Caco-2 (cell line): ENCODE results near the gene MAPK8IP3. TPM values are rescaled to one million over a fixed set of nuclear protein-coding genes. Genes with fewer than 3 reads are reported as not detected.
A peak's percentile ranks its signal among the peaks of the same experiment; 100 is the strongest.

ENCODE experiments used
- BruUV-seq: library from RNA; stranded (reverse); fragments of 400-500 nt; replicated peaks from 2 replicates; lab custom pipeline; 2021; lab: Mats Ljungman, UMichigan
- CTCF ChIA-PET: fragments of 300-600 bp; sonication (Branson Sonifier 250); formaldehyde crosslinking; loops from one replicate; lab custom pipeline; 2022; ENCODE audit warnings: antibody characterized with exemption; lab: Charles Lee
- POLR2A ChIA-PET: fragments of 300-600 bp; sonication (Branson Sonifier 250); formaldehyde crosslinking; loops from one replicate; lab custom pipeline; 2022; ENCODE audit warnings: antibody characterized with exemption; lab: Charles Lee
- DNase-seq, 2 experiments: peaks; one replicate each; pipeline versions ENCODE4 v3.0.0 to v3.0.0-alpha.2; 2020 to 2022
- H3K27me3 ChIP-seq: replicated peaks from 2 replicates; pipeline ENCODE4 v1.6.0; 2011; ENCODE audit warnings: low read length; ENCODE audit not compliant: control insufficient read depth, insufficient read depth
- H3K36me3 ChIP-seq: 2 replicates; pipeline ENCODE4 v1.5.1; 2011; ENCODE audit warnings: low read length; ENCODE audit not compliant: control insufficient read depth, insufficient read depth
- H3K4me1 ChIP-seq: fragments of 250-450 bp; sonication (Bioruptor Pico); 2 replicates; pipeline ENCODE4 v1.5.1; 2020; ENCODE audit warnings: mild to moderate bottlenecking
- H3K4me3 ChIP-seq: 2 replicates; pipeline ENCODE4 v1.5.1; 2011; ENCODE audit warnings: low read depth, mild to moderate bottlenecking, control low read depth, low read length
- H3K9me3 ChIP-seq: fragments of 250-450 bp; sonication (Bioruptor Pico); 2 replicates; pipeline ENCODE4 v1.5.1; 2020; ENCODE audit warnings: mild to moderate bottlenecking, moderate library complexity
- H3K27ac Mint-ChIP-seq: one replicate; pipeline ENCODE4 v1.8.0; 2022; ENCODE audit warnings: mixed read lengths; ENCODE audit not compliant: unreplicated experiment
- H3K27me3 Mint-ChIP-seq: one replicate; pipeline ENCODE4 v1.8.0; 2022; ENCODE audit warnings: mixed read lengths; ENCODE audit not compliant: insufficient read depth, unreplicated experiment
- H3K36me3 Mint-ChIP-seq: one replicate; pipeline ENCODE4 v1.8.0; 2022; ENCODE audit warnings: mild to moderate bottlenecking, mixed read lengths; ENCODE audit not compliant: insufficient read depth, unreplicated experiment
- H3K4me1 Mint-ChIP-seq: one replicate; pipeline ENCODE4 v1.8.0; 2022; ENCODE audit warnings: low read depth, mixed read lengths; ENCODE audit not compliant: unreplicated experiment
- H3K4me3 Mint-ChIP-seq: one replicate; pipeline ENCODE4 v1.8.0; 2022; ENCODE audit warnings: mild to moderate bottlenecking, moderate library complexity, mixed read lengths; ENCODE audit not compliant: unreplicated experiment
- H3K9me3 Mint-ChIP-seq: one replicate; pipeline ENCODE4 v1.8.0; 2022; ENCODE audit warnings: mixed read lengths; ENCODE audit not compliant: unreplicated experiment
- intact Hi-C: fragments of 100-400 bp; cut with micrococcal nuclease; formaldehyde crosslinking; loops from one replicate; pipeline ENCODE4 v1.10.0; 2022; ENCODE audit not compliant: unreplicated experiment
- total RNA-seq: library from RNA; stranded (reverse); gene quantifications from 2 replicates; pipeline ENCODE4 v1.2.3, GENCODE V29; 2022
- TF ChIP-seq, protein P1 (sequence below), 2 experiments: fragments of 200-600 bp in 1 of 2; IDR thresholded peaks; 1 replicate in 1 of 2; 2 replicates in 1 of 2; pipeline versions ENCODE4 v1.5.1 to v1.8.0; 2011 to 2022; ENCODE audit warnings: antibody characterized with exemption in 1 of 2, control low read depth in 1 of 2, inconsistent platforms in 1 of 2, low read depth in 1 of 2, low read length in 1 of 2, mild to moderate bottlenecking in 1 of 2, moderate library complexity in 1 of 2; ENCODE audit not compliant: insufficient read depth in 1 of 2, severe bottlenecking in 1 of 2, unreplicated experiment in 1 of 2

Gene MAPK8IP3
- total RNA-seq, 1 experiment from 2014 or later: 60.5 TPM

DNA sequence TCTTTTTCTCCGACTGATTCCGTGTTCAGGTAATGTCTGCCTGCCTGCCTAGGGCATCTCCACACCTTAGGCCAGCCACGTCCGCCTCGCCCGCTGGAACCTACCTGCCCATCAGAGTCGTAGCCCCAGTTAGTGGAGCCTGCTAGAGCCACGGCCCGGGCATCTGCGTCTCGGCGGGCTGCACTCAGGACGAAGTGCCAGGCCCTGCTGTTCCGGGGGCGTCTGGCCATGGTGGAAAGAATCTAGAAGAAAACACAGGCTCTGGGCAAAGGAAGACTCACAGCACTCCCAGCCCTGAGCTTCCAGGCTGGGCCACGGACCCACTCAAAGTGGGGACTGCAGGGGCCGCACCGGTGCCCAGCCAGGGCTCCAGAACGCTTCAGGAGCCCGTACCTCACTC, 75.3 kb downstream of the MAPK8IP3 start:
- Mint-ChIP-seq H3K27me3 (no peaks in the 10 kb centered on the region), H3K4me1 (peaks cover 8% of the 10 kb centered on the region), H3K36me3 (peaks cover 74% of the 10 kb centered on the region), H3K27ac (peak overlapping the region; percentile 81), H3K9me3 (no peaks in the 10 kb centered on the region), H3K4me3 (peak overlapping the region; percentile 86)
- intact Hi-C loops: loop anchor here (5.0 kb wide), 1 partner anchor 41 kb away; no protein-coding TSS in a partner anchor
- POLR2A ChIA-PET: interaction anchor here (1.8 kb wide), 1 partner anchor 183 kb away, joined by 36 read pairs; the partner anchor contains the start of gene RPS2
- TF ChIP-seq, protein P1, sequence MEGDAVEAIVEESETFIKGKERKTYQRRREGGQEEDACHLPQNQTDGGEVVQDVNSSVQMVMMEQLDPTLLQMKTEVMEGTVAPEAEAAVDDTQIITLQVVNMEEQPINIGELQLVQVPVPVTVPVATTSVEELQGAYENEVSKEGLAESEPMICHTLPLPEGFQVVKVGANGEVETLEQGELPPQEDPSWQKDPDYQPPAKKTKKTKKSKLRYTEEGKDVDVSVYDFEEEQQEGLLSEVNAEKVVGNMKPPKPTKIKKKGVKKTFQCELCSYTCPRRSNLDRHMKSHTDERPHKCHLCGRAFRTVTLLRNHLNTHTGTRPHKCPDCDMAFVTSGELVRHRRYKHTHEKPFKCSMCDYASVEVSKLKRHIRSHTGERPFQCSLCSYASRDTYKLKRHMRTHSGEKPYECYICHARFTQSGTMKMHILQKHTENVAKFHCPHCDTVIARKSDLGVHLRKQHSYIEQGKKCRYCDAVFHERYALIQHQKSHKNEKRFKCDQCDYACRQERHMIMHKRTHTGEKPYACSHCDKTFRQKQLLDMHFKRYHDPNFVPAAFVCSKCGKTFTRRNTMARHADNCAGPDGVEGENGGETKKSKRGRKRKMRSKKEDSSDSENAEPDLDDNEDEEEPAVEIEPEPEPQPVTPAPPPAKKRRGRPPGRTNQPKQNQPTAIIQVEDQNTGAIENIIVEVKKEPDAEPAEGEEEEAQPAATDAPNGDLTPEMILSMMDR (IDR thresholded peaks at IDR 0.05; ENCODE audit: insufficient read depth in 1 of 2, low read depth in 1 of 2, low read length in 1 of 2, severe bottlenecking in 1 of 2, unreplicated experiment in 1 of 2): no peak
- no TSS peak for BruUV-seq
- Histone ChIP-seq H3K36me3 (peaks cover 2% of the 10 kb centered on the region; the same call in 1 of the 2 replicates), H3K27me3 (no peaks in the 10 kb centered on the region), H3K9me3 (no peaks in the 10 kb centered on the region), H3K4me1 (peaks cover 7% of the 10 kb centered on the region), H3K4me3 (peak overlapping the region; percentile 92)
- CTCF ChIA-PET: no interaction called here
- DNase-seq: no peak

DNA sequence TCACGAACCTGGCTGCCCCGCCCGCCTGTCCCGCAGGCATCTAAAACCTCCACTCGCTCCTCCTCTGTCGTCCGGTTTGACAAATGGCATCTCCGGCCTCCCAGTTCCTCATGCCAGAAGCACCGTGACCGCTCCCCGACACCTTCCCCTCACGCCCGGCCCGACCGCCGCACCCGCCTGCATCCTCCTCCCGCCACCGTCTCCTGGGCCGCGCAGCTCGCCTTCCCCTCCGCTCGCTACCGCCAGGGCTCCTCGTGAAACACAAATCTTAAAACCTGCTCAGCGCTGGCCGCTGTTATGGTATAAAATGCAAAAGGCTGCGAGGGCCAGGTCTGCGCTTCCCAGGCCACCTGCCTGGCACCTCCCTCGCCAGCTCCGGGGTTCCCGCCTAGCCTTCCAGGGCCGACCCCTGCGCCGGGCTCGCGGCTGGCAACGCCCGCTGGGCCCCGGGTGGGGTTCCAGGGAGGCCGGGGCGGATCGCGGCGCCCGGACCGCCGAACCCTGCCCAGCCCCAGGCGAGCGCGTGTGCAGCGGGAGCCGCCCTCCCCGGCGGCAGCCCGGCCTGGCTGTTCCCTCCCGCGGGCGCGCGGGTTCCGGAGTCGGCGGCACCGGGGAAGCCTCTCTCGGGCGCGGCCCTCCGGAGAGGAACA, 75.9 kb downstream of the MAPK8IP3 start:
- H3K4me3 Mint-ChIP-seq: peak overlapping the region; percentile 86
- peaks cover 7% of the 10 kb centered on the region for H3K4me1 ChIP-seq
- no TSS peak for BruUV-seq
- H3K27me3 Mint-ChIP-seq: no peaks in the 10 kb centered on the region
- DNase-seq: peak; percentile 53 to 60
- no peaks in the 10 kb centered on the region for H3K9me3 ChIP-seq
- H3K4me1 Mint-ChIP-seq: peaks cover 8% of the 10 kb centered on the region
- H3K4me3 ChIP-seq: peak overlapping the region; percentile 92
- intact Hi-C loops: loop anchor here (1.0 to 5.0 kb wide), 2 partner anchors 9 to 40 kb away; partner anchors contain the start of gene MRPS34
- ChIA-PET POLR2A (interaction anchor here (0.6 to 1.8 kb wide), 11 partner anchors 8 to 1087 kb away, joined by 3 to 36 read pairs (median 6); partner anchors contain the start of genes EME2, FAHD1, HAGH and JPT2), CTCF (interaction anchor here (0.8 to 1.6 kb wide), 6 partner anchors 8 to 104 kb away, joined by 3 to 14 read pairs (median 6); partner anchors contain the start of genes EME2, IGFALS, JPT2 and MAPK8IP3)
- TF ChIP-seq, protein P1 (IDR thresholded peaks at IDR 0.05; ENCODE audit: insufficient read depth in 1 of 2, low read depth in 1 of 2, low read length in 1 of 2, severe bottlenecking in 1 of 2, unreplicated experiment in 1 of 2): peak in 1 of 2 experiments; percentile 0
- H3K27ac Mint-ChIP-seq: peak overlapping the region; percentile 81
- no peaks in the 10 kb centered on the region for H3K27me3 ChIP-seq
- no peaks in the 10 kb centered on the region for H3K9me3 Mint-ChIP-seq
- peaks cover 2% of the 10 kb centered on the region; the same call in 1 of the 2 replicates for H3K36me3 ChIP-seq
- peaks cover 68% of the 10 kb centered on the region for H3K36me3 Mint-ChIP-seq
